ENCODE measurements around the gene MIF4GD.

GRCh38 chr17:75267153-75267410, 3.9 kb downstream of the MIF4GD start:
- no peak for TF ChIP-seq REST (IDR thresholded peaks at IDR 0.05; ENCODE audit: insufficient read depth in 1 of 2, low read depth in 2 of 2, low read length in 2 of 2)
- no peak for TF ChIP-seq POLR2AphosphoS5 (IDR thresholded peaks at IDR 0.05; ENCODE audit: low read depth, low read length)
- no peak for TF ChIP-seq SIN3A (IDR thresholded peaks at IDR 0.05; ENCODE audit: borderline replicate concordance, insufficient read depth, low read length)

Measured in PFSK-1 (cell line).